WTC11 (cell line): ENCODE data around the gene CGGBP1. TPM values are rescaled to one million over a fixed set of nuclear protein-coding genes. Genes with fewer than 3 reads are reported as not detected.

Experiments
- ATAC-seq: fragments of 200-7000 bp; cut with Tn5 transposase; 2 replicates; pipeline ENCODE4 v1.10.0; 2021; ENCODE audit warnings: mild to moderate bottlenecking, moderate library complexity
- CTCF ChIA-PET: fragments of 300-600 bp; sonication (Branson Sonifier 250); formaldehyde crosslinking; loops from one replicate; lab custom pipeline; 2021; ENCODE audit warnings: antibody characterized with exemption; lab: Charles Lee
- POLR2A ChIA-PET: fragments of 350-600 bp; sonication (Branson Sonifier 250); formaldehyde crosslinking; loops from one replicate; lab custom pipeline; 2021; ENCODE audit warnings: antibody characterized with exemption; lab: Charles Lee
- DNase-seq: peaks from one replicate; pipeline ENCODE4 v3.0.0; 2021; ENCODE audit warnings: low spot score
- H3K27ac Mint-ChIP-seq: 2 replicates; pipeline ENCODE4 v1.8.0; 2021; ENCODE audit warnings: mixed read lengths
- H3K27me3 Mint-ChIP-seq: 2 replicates; pipeline ENCODE4 v1.8.0; 2021; ENCODE audit warnings: low read depth, mild to moderate bottlenecking, moderate library complexity, mixed read lengths
- H3K36me3 Mint-ChIP-seq: 2 replicates; pipeline ENCODE4 v1.8.0; 2021; ENCODE audit warnings: mixed read lengths
- H3K4me1 Mint-ChIP-seq: 2 replicates; pipeline ENCODE4 v1.8.0; 2022; ENCODE audit warnings: mixed read lengths
- H3K4me3 Mint-ChIP-seq: 2 replicates; pipeline ENCODE4 v1.8.0; 2021; ENCODE audit warnings: mild to moderate bottlenecking, moderate library complexity, mixed read lengths
- H3K9me3 Mint-ChIP-seq: 2 replicates; pipeline ENCODE4 v1.8.0; 2021; ENCODE audit warnings: mixed read lengths
- ATF6 ChIP-seq: sonication (generic); formaldehyde crosslinking; IDR thresholded peaks from 2 replicates; pipeline ENCODE4 v1.8.1; 2023; ENCODE audit warnings: mild to moderate bottlenecking, missing genetic modification reagents
- FOXK1 ChIP-seq: sonication (generic); formaldehyde crosslinking; IDR thresholded peaks from 2 replicates; pipeline ENCODE4 v1.8.0; 2022; ENCODE audit warnings: mild to moderate bottlenecking, moderate library complexity, missing genetic modification reagents
- GTF2I ChIP-seq: fragments of 250-450 bp; sonication (Bioruptor Pico); conservative IDR thresholded peaks from 2 replicates; pipeline ENCODE4 v1.4.0; 2021; ENCODE audit warnings: mild to moderate bottlenecking
- HMGA2 ChIP-seq: fragments of 250-450 bp; sonication (Bioruptor Pico); IDR thresholded peaks from 2 replicates; pipeline ENCODE4 v1.4.0; 2021; ENCODE audit warnings: mild to moderate bottlenecking, moderate library complexity
- HMGXB4 ChIP-seq: sonication (generic); formaldehyde crosslinking; IDR thresholded peaks from 2 replicates; pipeline ENCODE4 v1.8.1; 2023; ENCODE audit warnings: mild to moderate bottlenecking, moderate library complexity, missing genetic modification reagents
- IRF2 ChIP-seq: sonication (generic); formaldehyde crosslinking; IDR thresholded peaks from 2 replicates; pipeline ENCODE4 v1.8.0; 2022; ENCODE audit warnings: low read depth, missing genetic modification reagents, borderline replicate concordance
- MLX ChIP-seq: sonication (generic); formaldehyde crosslinking; IDR thresholded peaks from 2 replicates; pipeline ENCODE4 v1.8.1; 2023; ENCODE audit warnings: mild to moderate bottlenecking, missing genetic modification reagents, moderate library complexity
- NFATC4 ChIP-seq: fragments of 250-450 bp; sonication (Bioruptor Pico); IDR thresholded peaks from 2 replicates; pipeline ENCODE4 v1.9.0; 2021; ENCODE audit warnings: mild to moderate bottlenecking
- NR1H2 ChIP-seq: sonication (generic); formaldehyde crosslinking; IDR thresholded peaks from 2 replicates; pipeline ENCODE4 v1.9.0; 2021; ENCODE audit warnings: mild to moderate bottlenecking, moderate library complexity, missing genetic modification reagents
- NR2C2 ChIP-seq: sonication (generic); formaldehyde crosslinking; IDR thresholded peaks from 2 replicates; pipeline ENCODE4 v1.8.0; 2022; ENCODE audit warnings: mild to moderate bottlenecking, missing genetic modification reagents
- OVOL2 ChIP-seq: fragments of 250-450 bp; sonication (Bioruptor Pico); IDR thresholded peaks from 2 replicates; pipeline ENCODE4 v1.9.0; 2021; ENCODE audit warnings: mild to moderate bottlenecking, borderline replicate concordance
- RORB ChIP-seq: fragments of 250-450 bp; sonication (Bioruptor Pico); IDR thresholded peaks from 2 replicates; pipeline ENCODE4 v1.9.0; 2021; ENCODE audit warnings: mild to moderate bottlenecking
- SMAD4 ChIP-seq: sonication (generic); formaldehyde crosslinking; IDR thresholded peaks from 2 replicates; pipeline ENCODE4 v1.8.0; 2022; ENCODE audit warnings: mild to moderate bottlenecking, missing genetic modification reagents
- USF2 ChIP-seq: sonication (generic); formaldehyde crosslinking; IDR thresholded peaks from 2 replicates; pipeline ENCODE4 v1.8.1; 2023; ENCODE audit warnings: mild to moderate bottlenecking, missing genetic modification reagents, moderate library complexity
- ZNF138 ChIP-seq: sonication (generic); formaldehyde crosslinking; conservative IDR thresholded peaks from 2 replicates; pipeline ENCODE4 v1.8.1; 2022; ENCODE audit warnings: mild to moderate bottlenecking, moderate library complexity, missing genetic modification reagents
- ZNF263 ChIP-seq: sonication (generic); formaldehyde crosslinking; IDR thresholded peaks from 2 replicates; pipeline ENCODE4 v1.8.1; 2022; ENCODE audit warnings: low read depth, mild to moderate bottlenecking, moderate library complexity, missing genetic modification reagents
- ZNF416 ChIP-seq: fragments of 250-450 bp; sonication (Bioruptor Pico); IDR thresholded peaks from 2 replicates; pipeline ENCODE4 v1.9.0; 2021; ENCODE audit warnings: mild to moderate bottlenecking, inconsistent platforms
- ZNF423 ChIP-seq: fragments of 250-450 bp; sonication (Bioruptor Pico); IDR thresholded peaks from 2 replicates; pipeline ENCODE4 v2.1.2; 2022; ENCODE audit warnings: mild to moderate bottlenecking, moderate library complexity
- ZNF512 ChIP-seq: sonication (generic); formaldehyde crosslinking; IDR thresholded peaks from 2 replicates; pipeline ENCODE4 v1.8.1; 2022; ENCODE audit warnings: missing genetic modification reagents, borderline replicate concordance
- ZNF532 ChIP-seq: fragments of 250-450 bp; sonication (Bioruptor Pico); IDR thresholded peaks from 2 replicates; pipeline ENCODE4 v1.9.0; 2021; ENCODE audit warnings: mild to moderate bottlenecking, borderline replicate concordance
- ZNF671 ChIP-seq: fragments of 250-450 bp; sonication (Bioruptor Pico); IDR thresholded peaks from 2 replicates; pipeline ENCODE4 v1.8.0; 2021; ENCODE audit warnings: mild to moderate bottlenecking
- ZSCAN18 ChIP-seq: fragments of 250-450 bp; sonication (Bioruptor Pico); IDR thresholded peaks from 2 replicates; pipeline ENCODE4 v2.1.2; 2022; ENCODE audit warnings: mild to moderate bottlenecking, moderate library complexity
- total RNA-seq: library from RNA; stranded (reverse); gene quantifications from 3 replicates; pipeline ENCODE4 v1.2.3, GENCODE V29; 2021

CGGBP1 gene
- total RNA-seq, 1 experiment from 2014 or later: 57.6 TPM

- Mint-ChIP-seq H3K9me3 (no peaks in the 10 kb centered on the region), H3K27ac (peak overlapping the region; percentile 86), H3K4me1 (peaks cover 22% of the 10 kb centered on the region), H3K4me3 (peak overlapping the region; percentile 96), H3K27me3 (no peaks in the 10 kb centered on the region), H3K36me3 (peaks cover 25% of the 10 kb centered on the region)
- no peak for DNase-seq
- POLR2A ChIA-PET: interaction anchor here (0.9 to 1.3 kb wide), 2 partner anchors 15 to 91 kb away, joined by 3 to 10 read pairs; partner anchors contain the start of gene C3orf38
- no peak for TF ChIP-seq ZNF532 (CRISPR knock-in tag)
- no peak for TF ChIP-seq GTF2I (CRISPR knock-in tag)
- TF ChIP-seq FOXK1 (CRISPR knock-in tag): no peak
- TF ChIP-seq IRF2 (CRISPR knock-in tag): no peak
- TF ChIP-seq MLX (CRISPR knock-in tag): no peak
- no peak for TF ChIP-seq ZNF423 (CRISPR knock-in tag)
- no peak for TF ChIP-seq NFATC4 (CRISPR knock-in tag)
- no peak for TF ChIP-seq ZNF671 (CRISPR knock-in tag)
- no peak for TF ChIP-seq ATF6 (CRISPR knock-in tag)
- ATAC-seq: no peak
- CTCF ChIA-PET: interaction anchor here (0.9 to 1.5 kb wide), 3 partner anchors 53 to 122 kb away, joined by 3 to 4 read pairs (median 3); no protein-coding TSS in a partner anchor
These were observed 1.0 kb downstream of the CGGBP1 start for GRCh38 chr3:88057630-88058305.

GRCh38 chr3:88046766-88047165 lies 12.0 kb downstream of the CGGBP1 start:
- CTCF ChIA-PET: no interaction called here
- H3K27me3 Mint-ChIP-seq: no peaks in the 10 kb centered on the region; the same call in 1 of the 2 replicates
- H3K27ac Mint-ChIP-seq: no peak overlapping the region
- H3K9me3 Mint-ChIP-seq: no peaks in the 10 kb centered on the region
- POLR2A ChIA-PET: no interaction called here
- H3K4me1 Mint-ChIP-seq: peaks cover 6% of the 10 kb centered on the region
- ATAC-seq: no peak
- H3K4me3 Mint-ChIP-seq: no peak overlapping the region
- no peaks in the 10 kb centered on the region for H3K36me3 Mint-ChIP-seq
- no peak for DNase-seq
- TF ChIP-seq ZNF416 (CRISPR knock-in tag): no peak
- TF ChIP-seq NR2C2: no peak
- TF ChIP-seq SMAD4 (CRISPR knock-in tag): no peak
- TF ChIP-seq USF2 (CRISPR knock-in tag): no peak
- no peak for TF ChIP-seq ZNF263
- no peak for TF ChIP-seq MLX (CRISPR knock-in tag)
- TF ChIP-seq HMGXB4 (CRISPR knock-in tag): no peak
- TF ChIP-seq ZSCAN18: no peak
- no peak for TF ChIP-seq HMGA2
- TF ChIP-seq ZNF138: no peak
- TF ChIP-seq OVOL2 (CRISPR knock-in tag): no peak
- TF ChIP-seq NR1H2 (CRISPR knock-in tag): no peak
- no peak for TF ChIP-seq RORB (CRISPR knock-in tag)
- TF ChIP-seq ZNF512: no peak
